OCI-LY1 (cell line): ENCODE data around the gene ATP8B1.

Source experiments
- H2AFZ ChIP-seq: fragments of 200-600 bp; sonication (generic), shearing (Covaris generic); 2 replicates; pipeline ENCODE4 v1.6.0; 2014; ENCODE audit warnings: antibody characterized with exemption, mild to moderate bottlenecking, low read length
- H3F3A ChIP-seq: fragments of 200-600 bp; sonication (generic), shearing (Covaris generic); 2 replicates; pipeline ENCODE4 v1.6.0; 2014; ENCODE audit warnings: mild to moderate bottlenecking, antibody characterized with exemption, low read length, moderate library complexity; ENCODE audit not compliant: insufficient read depth
- H3K27ac ChIP-seq: fragments of 200-600 bp; sonication (generic); 2 replicates; pipeline ENCODE4 v1.5.1; 2014; ENCODE audit warnings: low read length, mixed run types, mild to moderate bottlenecking, low read depth; ENCODE audit not compliant: poor library complexity, severe bottlenecking
- H3K27me3 ChIP-seq: fragments of 200-600 bp; sonication (generic); 2 replicates; pipeline ENCODE4 v1.6.0; 2014; ENCODE audit warnings: antibody characterized with exemption, mild to moderate bottlenecking, low read length, moderate library complexity; ENCODE audit not compliant: insufficient read depth
- H3K36me3 ChIP-seq: fragments of 200-600 bp; sonication (generic); 2 replicates; pipeline ENCODE4 v1.6.1; 2014; ENCODE audit warnings: mild to moderate bottlenecking, antibody characterized with exemption, low read length, moderate library complexity, mixed read lengths; ENCODE audit not compliant: insufficient read depth
- H3K4me1 ChIP-seq: fragments of 200-600 bp; sonication (generic); 2 replicates; pipeline ENCODE4 v1.5.1; 2014; ENCODE audit warnings: mild to moderate bottlenecking, low read length, moderate library complexity; ENCODE audit not compliant: insufficient read depth, severe bottlenecking
- H3K4me2 ChIP-seq: fragments of 200-600 bp; sonication (generic), shearing (Covaris generic); 2 replicates; pipeline ENCODE4 v1.6.1; 2014; ENCODE audit warnings: low read length
- H3K4me3 ChIP-seq: fragments of 200-600 bp; sonication (generic); 2 replicates; pipeline ENCODE4 v1.5.1; 2014; ENCODE audit warnings: low read length, low read depth, mild to moderate bottlenecking, mixed read lengths; ENCODE audit not compliant: poor library complexity, severe bottlenecking
- H3K79me2 ChIP-seq: fragments of 200-600 bp; shearing (Covaris generic); 2 replicates; pipeline ENCODE4 v1.6.1; 2016; ENCODE audit warnings: mixed run types, low read length, mixed read lengths; ENCODE audit not compliant: insufficient read depth
- H3K9ac ChIP-seq: fragments of 200-600 bp; sonication (generic), shearing (Covaris generic); 2 replicates; pipeline ENCODE4 v1.6.1; 2014; ENCODE audit warnings: mild to moderate bottlenecking, low read length, mixed read lengths
- H3K9me2 ChIP-seq: fragments of 200-600 bp; sonication (generic), shearing (Covaris generic); 2 replicates; pipeline ENCODE4 v1.6.1; 2014; ENCODE audit warnings: low read depth, mild to moderate bottlenecking, low read length, mixed read lengths
- H3K9me3 ChIP-seq: fragments of 200-600 bp; shearing (Covaris generic); 2 replicates; pipeline ENCODE4 v1.6.1; 2014; ENCODE audit warnings: low read length, mixed read lengths
- H4K20me1 ChIP-seq: fragments of 200-600 bp; sonication (generic), shearing (Covaris generic); 2 replicates; pipeline ENCODE4 v1.6.0; 2016; ENCODE audit warnings: mild to moderate bottlenecking, low read length; ENCODE audit not compliant: insufficient read depth
- CTCF ChIP-seq: fragments of 200-600 bp; sonication (generic), shearing (Covaris generic); IDR thresholded peaks from 2 replicates; pipeline ENCODE4 v1.5.1; 2017; ENCODE audit warnings: mild to moderate bottlenecking, antibody characterized with exemption, low read length, moderate library complexity, mixed read lengths
- EZH2 ChIP-seq: fragments of 200-600 bp; sonication (generic), shearing (Covaris generic); IDR thresholded peaks from 2 replicates; pipeline ENCODE4 v1.8.0; 2017; ENCODE audit warnings: borderline replicate concordance, mixed run types, mild to moderate bottlenecking, antibody characterized with exemption, low read length, moderate library complexity, mixed read lengths

Gene ATP8B1

GRCh38 chr18:57771626-57772025 lies 31.5 kb downstream of the ATP8B1 start:
- H3K4me1 ChIP-seq: no peaks in the 10 kb centered on the region
- no peaks in the 10 kb centered on the region for H3K36me3 ChIP-seq
- H3K27me3 ChIP-seq: no peaks in the 10 kb centered on the region
- H3K4me2 ChIP-seq: no peak overlapping the region
- H3K79me2 ChIP-seq: no peaks in the 10 kb centered on the region
- H4K20me1 ChIP-seq: no peaks in the 10 kb centered on the region
- no peak overlapping the region for H3K9ac ChIP-seq
- no peak overlapping the region for H2AFZ ChIP-seq
- H3K9me2 ChIP-seq: no peaks in the 10 kb centered on the region
- H3F3A ChIP-seq: no peaks in the 10 kb centered on the region
- no peaks in the 10 kb centered on the region for H3K9me3 ChIP-seq
- TF ChIP-seq EZH2: no peak
- TF ChIP-seq CTCF: no peak
- no peak overlapping the region for H3K27ac ChIP-seq
- no peak overlapping the region for H3K4me3 ChIP-seq

GRCh38 chr18:57771193-57771592 lies 31.9 kb downstream of the ATP8B1 start:
- Histone ChIP-seq H3K27ac (no peak overlapping the region), H3K79me2 (no peaks in the 10 kb centered on the region), H3K4me3 (no peak overlapping the region)

GRCh38 chr18:57768537-57769326 lies 34.4 kb downstream of the ATP8B1 start:
- H3F3A ChIP-seq: no peaks in the 10 kb centered on the region
- no peaks in the 10 kb centered on the region for H4K20me1 ChIP-seq
- TF ChIP-seq EZH2: no peak
- no peak for TF ChIP-seq CTCF
- no peak overlapping the region for H3K4me3 ChIP-seq
- H3K36me3 ChIP-seq: no peaks in the 10 kb centered on the region
- no peaks in the 10 kb centered on the region for H3K9me2 ChIP-seq
- no peaks in the 10 kb centered on the region for H3K79me2 ChIP-seq
- no peak overlapping the region for H3K9ac ChIP-seq
- no peak overlapping the region for H2AFZ ChIP-seq
- H3K4me2 ChIP-seq: no peak overlapping the region
- no peaks in the 10 kb centered on the region for H3K4me1 ChIP-seq
- H3K9me3 ChIP-seq: no peaks in the 10 kb centered on the region
- H3K27me3 ChIP-seq: no peaks in the 10 kb centered on the region
- no peak overlapping the region for H3K27ac ChIP-seq

More at GRCh38 chr18:57771193-57771592, 31.9 kb downstream of the ATP8B1 start:
- H3K4me2 ChIP-seq: no peak overlapping the region
- no peak overlapping the region for H2AFZ ChIP-seq
- H3K27me3 ChIP-seq: no peaks in the 10 kb centered on the region
- no peak overlapping the region for H3K9ac ChIP-seq
- no peak for TF ChIP-seq EZH2
- TF ChIP-seq CTCF: no peak
- H3F3A ChIP-seq: no peaks in the 10 kb centered on the region
- H3K9me3 ChIP-seq: no peaks in the 10 kb centered on the region
- H3K4me1 ChIP-seq: no peaks in the 10 kb centered on the region
- no peaks in the 10 kb centered on the region for H4K20me1 ChIP-seq
- no peaks in the 10 kb centered on the region for H3K36me3 ChIP-seq
- H3K9me2 ChIP-seq: no peaks in the 10 kb centered on the region
